Smooth muscle cell (in vitro differentiated cells): Measurements from ENCODE around the gene ZAP70. TPM values are rescaled to one million over a fixed set of nuclear protein-coding genes. Genes with fewer than 3 reads are reported as not detected.

Source experiments
- DNase-seq: peaks from one replicate; lab custom pipeline; 2025; ENCODE audit not compliant: unreplicated experiment; lab: John Stamatoyannopoulos, UW
- H2AFZ ChIP-seq: fragments of 200-600 bp; sonication (generic); 2 replicates; pipeline ENCODE4 v1.6.0; 2016; ENCODE audit warnings: antibody characterized with exemption, low read depth, mild to moderate bottlenecking
- H3F3A ChIP-seq: fragments of 200-600 bp; sonication (generic); 2 replicates; pipeline ENCODE4 v1.6.0; 2017; ENCODE audit warnings: antibody characterized with exemption, low read depth
- H3K27ac ChIP-seq: fragments of 200-600 bp; sonication (generic); 2 replicates; pipeline ENCODE4 v1.5.1; 2016; ENCODE audit warnings: low read depth, mild to moderate bottlenecking
- H3K27me3 ChIP-seq: fragments of 200-600 bp; sonication (generic); 2 replicates; pipeline ENCODE4 v1.6.1; 2016; ENCODE audit warnings: low read depth, mild to moderate bottlenecking
- H3K36me3 ChIP-seq: fragments of 200-600 bp; sonication (generic); 2 replicates; pipeline ENCODE4 v1.5.1; 2016; ENCODE audit warnings: low read depth
- H3K4me1 ChIP-seq: fragments of 200-600 bp; sonication (generic); 2 replicates; pipeline ENCODE4 v1.5.1; 2016; ENCODE audit warnings: low read depth
- H3K4me2 ChIP-seq: fragments of 200-600 bp; sonication (generic); 2 replicates; pipeline ENCODE4 v1.6.0; 2016; ENCODE audit warnings: mild to moderate bottlenecking
- H3K4me3 ChIP-seq: fragments of 200-600 bp; sonication (generic); 2 replicates; pipeline ENCODE4 v1.5.1; 2016; ENCODE audit warnings: mild to moderate bottlenecking
- H3K79me2 ChIP-seq: fragments of 200-600 bp; sonication (generic); 2 replicates; pipeline ENCODE4 v1.6.0; 2016; ENCODE audit warnings: low read depth, mild to moderate bottlenecking
- H3K9ac ChIP-seq: fragments of 200-600 bp; sonication (generic); 2 replicates; pipeline ENCODE4 v1.6.0; 2016; ENCODE audit warnings: low read depth
- H3K9me3 ChIP-seq: fragments of 200-600 bp; sonication (generic); replicated peaks from 2 replicates; pipeline ENCODE4 v1.5.1; 2016; ENCODE audit warnings: low read depth
- H4K20me1 ChIP-seq: fragments of 200-600 bp; sonication (generic); 2 replicates; pipeline ENCODE4 v1.6.0; 2016; ENCODE audit warnings: low read depth
- CTCF ChIP-seq: fragments of 200-600 bp; sonication (generic); IDR thresholded peaks from 2 replicates; pipeline ENCODE4 v1.5.1; 2017; ENCODE audit warnings: borderline replicate concordance, mild to moderate bottlenecking, antibody characterized with exemption; ENCODE audit not compliant: insufficient read depth, poor library complexity, severe bottlenecking
- WGBS: methylation state at CpG from one replicate; pipeline ENCODE4 v1.1.7; 2016; ENCODE audit warnings: low lambda C conversion rate; 5-methylcytosine and 5-hydroxymethylcytosine counted together
- polyA plus RNA-seq: library from polyadenylated mRNA; unstranded; fragments of >200 nt; fragmentation: Nextera tagmentation; extraction: Ambion mirVana; gene quantifications from 2 replicates; pipeline ENCODE4 v1.2.1, GENCODE V29; 2016
- total RNA-seq: library from RNA; depleted of rRNA; stranded (reverse); fragments of >200 nt; gene quantifications from 2 replicates; pipeline ENCODE4 v1.2.3, GENCODE V29; 2014

Gene ZAP70
- total and polyA plus RNA-seq, 2 experiments from 2014 or later: 0.24 to 0.40 TPM

GRCh38 chr2:97766567-97766966 is 53.2 kb downstream of the ZAP70 start:
- Histone ChIP-seq H3K4me1 (no peaks in the 10 kb centered on the region), H3F3A (no peaks in the 10 kb centered on the region), H3K79me2 (no peaks in the 10 kb centered on the region), H2AFZ (no peak overlapping the region), H3K4me2 (no peak overlapping the region), H3K27me3 (no peaks in the 10 kb centered on the region), H3K9me3 (no peaks in the 10 kb centered on the region), H3K36me3 (no peaks in the 10 kb centered on the region), H4K20me1 (no peaks in the 10 kb centered on the region), H3K9ac (no peak overlapping the region), H3K4me3 (no peak overlapping the region), H3K27ac (no peak overlapping the region)
- 98% methylated on average over 5 of the region's 5 CpGs for WGBS
- no peak for DNase-seq
- no peak for TF ChIP-seq CTCF

- Histone ChIP-seq H3K4me1 (no peaks in the 10 kb centered on the region), H3K79me2 (no peaks in the 10 kb centered on the region), H3K4me2 (no peak overlapping the region), H3F3A (no peaks in the 10 kb centered on the region), H3K27me3 (no peaks in the 10 kb centered on the region), H3K9me3 (no peaks in the 10 kb centered on the region), H3K4me3 (no peak overlapping the region), H3K36me3 (peaks cover 5% of the 10 kb centered on the region), H3K27ac (no peak overlapping the region), H2AFZ (no peak overlapping the region), H4K20me1 (no peaks in the 10 kb centered on the region), H3K9ac (no peak overlapping the region)
- 96% methylated on average over 3 of the region's 3 CpGs for WGBS
- TF ChIP-seq CTCF: no peak
- DNase-seq: no peak
Measured at GRCh38 chr2:97769308-97769707, 55.9 kb downstream of the ZAP70 start.

GRCh38 chr2:97769711-97770110 is 56.3 kb downstream of the ZAP70 start:
- no peaks in the 10 kb centered on the region for H3K4me1 ChIP-seq
- 95% methylated on average over 3 of the region's 3 CpGs for WGBS
- H3K27ac ChIP-seq: no peak overlapping the region
- DNase-seq: no peak
- H3K36me3 ChIP-seq: peaks cover 5% of the 10 kb centered on the region
- no peak overlapping the region for H3K9ac ChIP-seq
- H3K4me2 ChIP-seq: no peak overlapping the region
- H3K4me3 ChIP-seq: no peak overlapping the region
- no peaks in the 10 kb centered on the region for H3F3A ChIP-seq
- no peaks in the 10 kb centered on the region for H4K20me1 ChIP-seq
- no peak for TF ChIP-seq CTCF
- H2AFZ ChIP-seq: no peak overlapping the region
- H3K27me3 ChIP-seq: no peaks in the 10 kb centered on the region
- no peaks in the 10 kb centered on the region for H3K79me2 ChIP-seq
- no peaks in the 10 kb centered on the region for H3K9me3 ChIP-seq

- H3K27ac ChIP-seq: no peak overlapping the region
- H3K36me3 ChIP-seq: peaks cover 5% of the 10 kb centered on the region
- no peak overlapping the region for H3K4me2 ChIP-seq
Measured at GRCh38 chr2:97770445-97770844, 57.1 kb downstream of the ZAP70 start.

More at GRCh38 chr2:97770445-97770844, 57.1 kb downstream of the ZAP70 start:
- H3K9ac ChIP-seq: no peak overlapping the region
- no peaks in the 10 kb centered on the region for H3K27me3 ChIP-seq
- no peak for TF ChIP-seq CTCF
- H3F3A ChIP-seq: no peaks in the 10 kb centered on the region
- no peaks in the 10 kb centered on the region for H4K20me1 ChIP-seq
- no peak overlapping the region for H2AFZ ChIP-seq
- H3K4me1 ChIP-seq: no peaks in the 10 kb centered on the region
- DNase-seq: no peak
- no peaks in the 10 kb centered on the region for H3K79me2 ChIP-seq
- no peak overlapping the region for H3K4me3 ChIP-seq
- WGBS: 52% methylated on average over 4 of the region's 4 CpGs
- H3K9me3 ChIP-seq: no peaks in the 10 kb centered on the region
